ENCODE measurements around the gene BRD9. TPM values are rescaled to one million over a fixed set of nuclear protein-coding genes. Genes with fewer than 3 reads are reported as not detected.

BRD9 gene
- total and polyA plus RNA-seq, 2 experiments from 2014 or later, result 24.5 to 36.9 TPM

- Histone ChIP-seq H3K36me3 (peaks cover 2% of the 10 kb centered on the region), H3K27ac (no peak overlapping the region), H3K27me3 (no peaks in the 10 kb centered on the region), H3K4me3 (no peak overlapping the region), H3K4me1 (ENCODE audit: low read depth) (no peaks in the 10 kb centered on the region), H3K9me3 (ENCODE audit: low read depth) (no peaks in the 10 kb centered on the region)
- no peak for DNase-seq (ENCODE audit: low read depth in 1 of 2, low spot score in 1 of 2)
- no peak for TF ChIP-seq CTCF (IDR thresholded peaks at IDR 0.05; ENCODE audit: low read depth, low read length)
Observed at GRCh38 chr5:909994-910768, 17.6 kb upstream of the BRD9 start.

- no peaks in the 10 kb centered on the region for H3K4me1 ChIP-seq (ENCODE audit: low read depth)
- TF ChIP-seq CTCF (IDR thresholded peaks at IDR 0.05; ENCODE audit: low read depth, low read length), result no peak
- no peaks in the 10 kb centered on the region for H3K27me3 ChIP-seq
- H3K4me3 ChIP-seq, result no peak overlapping the region
- H3K9me3 ChIP-seq (ENCODE audit: low read depth), result no peaks in the 10 kb centered on the region
- no peak for DNase-seq (ENCODE audit: low read depth in 1 of 2, low spot score in 1 of 2)
- no peak overlapping the region for H3K27ac ChIP-seq
- peaks cover 2% of the 10 kb centered on the region for H3K36me3 ChIP-seq
Observed at GRCh38 chr5:909086-909485, 16.5 kb upstream of the BRD9 start.

- Histone ChIP-seq H3K4me3 (no peak overlapping the region), H3K9me3 (ENCODE audit: low read depth) (no peaks in the 10 kb centered on the region), H3K27ac (no peak overlapping the region), H3K36me3 (peaks cover 2% of the 10 kb centered on the region), H3K27me3 (no peaks in the 10 kb centered on the region), H3K4me1 (ENCODE audit: low read depth) (no peaks in the 10 kb centered on the region)
- DNase-seq (ENCODE audit: low read depth in 1 of 2, low spot score in 1 of 2), result no peak
- TF ChIP-seq CTCF (IDR thresholded peaks at IDR 0.05; ENCODE audit: low read depth, low read length), result no peak
Observed at GRCh38 chr5:908172-908571, 15.6 kb upstream of the BRD9 start.

- no peaks in the 10 kb centered on the region for H3K9me3 ChIP-seq (ENCODE audit: low read depth)
- no peak overlapping the region for H3K27ac ChIP-seq
- no peaks in the 10 kb centered on the region for H3K27me3 ChIP-seq
- no peak for TF ChIP-seq CTCF (IDR thresholded peaks at IDR 0.05; ENCODE audit: low read depth, low read length)
- H3K36me3 ChIP-seq, result peaks cover 2% of the 10 kb centered on the region
- DNase-seq (ENCODE audit: low read depth in 1 of 2, low spot score in 1 of 2), result no peak
- no peak overlapping the region for H3K4me3 ChIP-seq
- H3K4me1 ChIP-seq (ENCODE audit: low read depth), result no peaks in the 10 kb centered on the region
Observed at GRCh38 chr5:907366-907910, 14.8 kb upstream of the BRD9 start.

- no peak for TF ChIP-seq CTCF (IDR thresholded peaks at IDR 0.05; ENCODE audit: low read depth, low read length)
- Histone ChIP-seq H3K27ac (no peak overlapping the region), H3K9me3 (ENCODE audit: low read depth) (no peaks in the 10 kb centered on the region), H3K36me3 (peaks cover 2% of the 10 kb centered on the region), H3K4me3 (no peak overlapping the region), H3K27me3 (no peaks in the 10 kb centered on the region), H3K4me1 (ENCODE audit: low read depth) (no peaks in the 10 kb centered on the region)
- DNase-seq (ENCODE audit: low read depth in 1 of 2, low spot score in 1 of 2), result no peak
Observed at GRCh38 chr5:905139-905642, 12.6 kb upstream of the BRD9 start.

All from cardiac muscle cell (in vitro differentiated cells and primary cell).